ENCODE measurements around the gene RIMS4. TPM values are rescaled to one million over a fixed set of nuclear protein-coding genes. Genes with fewer than 3 reads are reported as not detected.

The RIMS4 gene
- total RNA-seq, 1 experiment from 2014 or later: 16.3 TPM

DNA sequence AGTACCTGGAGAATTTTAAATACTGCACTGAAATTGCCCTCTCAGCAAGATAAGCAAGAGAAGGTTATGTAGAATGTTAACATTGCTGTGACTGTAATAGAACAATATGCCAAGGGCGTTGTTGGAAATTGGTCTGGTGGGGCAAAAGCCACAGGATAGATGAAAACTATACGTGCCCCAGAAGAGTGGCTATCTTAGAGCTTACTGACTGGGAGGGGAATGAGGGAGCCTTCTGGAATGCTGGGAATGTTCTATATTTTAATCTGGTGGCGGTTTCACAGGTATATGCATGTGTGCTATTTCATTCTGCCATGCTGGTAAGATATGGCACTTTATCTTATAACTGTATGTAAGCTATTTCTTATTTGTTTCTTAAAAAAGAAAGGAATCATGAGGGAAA is 39.9 kb upstream of the RIMS4 start:
- no peak for DNase-seq
- H3K27me3 Mint-ChIP-seq (ENCODE audit: low read depth): peaks cover 5% of the 10 kb centered on the region
- peaks cover 22 to 24% of the 10 kb centered on the region in 2 experiments for H3K4me1 Mint-ChIP-seq
- Histone ChIP-seq H3K4me2 (ENCODE audit: insufficient read depth, insufficient read length, low read length) (no peak overlapping the region), H2BK120ac (ENCODE audit: low read depth, low read length, poor library complexity, severe bottlenecking) (no peak overlapping the region), H3K79me2 (ENCODE audit: insufficient read depth, low read length) (no peaks in the 10 kb centered on the region), H3K9me3 (ENCODE audit: control insufficient read depth, low read depth, low read length) (no peaks in the 10 kb centered on the region), H3K9ac (ENCODE audit: extremely low read depth, insufficient read length, low read length) (no peak overlapping the region), H2AFZ (ENCODE audit: low read length) (no peak overlapping the region), H3K18ac (ENCODE audit: insufficient read length, low read depth, low read length) (no peak overlapping the region), H4K5ac (ENCODE audit: insufficient read length, low read depth, low read length) (no peak overlapping the region), H2BK15ac (ENCODE audit: low read depth, low read length) (no peak overlapping the region), H3K56ac (ENCODE audit: insufficient read length, low read depth, low read length) (no peak overlapping the region), H4K20me1 (ENCODE audit: control insufficient read depth, insufficient read depth, insufficient read length) (no peaks in the 10 kb centered on the region), H2BK12ac (ENCODE audit: insufficient read length, low read depth, low read length) (no peak overlapping the region), H3K4ac (ENCODE audit: low read depth, low read length) (no peak overlapping the region), H2BK5ac (ENCODE audit: insufficient read length, low read length) (no peak overlapping the region), H3K14ac (ENCODE audit: insufficient read depth, low read length) (no peak overlapping the region), H3K79me1 (ENCODE audit: insufficient read depth, low read depth, low read length, poor library complexity, severe bottlenecking) (no peaks in the 10 kb centered on the region), H3K27me3 (ENCODE audit: insufficient read depth, low read length) (no peaks in the 10 kb centered on the region), H3K23me2 (ENCODE audit: insufficient read length, low read depth, low read length, poor library complexity, severe bottlenecking) (no peaks in the 10 kb centered on the region), H3K4me1 (ENCODE audit: insufficient read depth, low read length) (no peaks in the 10 kb centered on the region), H3K27ac (ENCODE audit: insufficient read length, low read depth, low read length) (no peak overlapping the region), H2AK5ac (ENCODE audit: insufficient read length, low read length) (no peak overlapping the region), H3T11ph (ENCODE audit: low read length) (no peak overlapping the region), H4K8ac (replicated peaks; ENCODE audit: insufficient read length, low read depth, low read length) (no peak overlapping the region), H2BK20ac (ENCODE audit: low read depth, low read length, poor library complexity, severe bottlenecking) (no peak overlapping the region), H3K23ac (ENCODE audit: insufficient read length, low read depth, low read length) (no peak overlapping the region), H4K91ac (ENCODE audit: insufficient read length, low read depth, low read length) (no peak overlapping the region)
- no CpG with 5 or more reads among the region's 3 CpGs for WGBS (ENCODE audit: extremely low coverage, insufficient read length, low lambda C conversion rate)
- TF ChIP-seq, protein P1, sequence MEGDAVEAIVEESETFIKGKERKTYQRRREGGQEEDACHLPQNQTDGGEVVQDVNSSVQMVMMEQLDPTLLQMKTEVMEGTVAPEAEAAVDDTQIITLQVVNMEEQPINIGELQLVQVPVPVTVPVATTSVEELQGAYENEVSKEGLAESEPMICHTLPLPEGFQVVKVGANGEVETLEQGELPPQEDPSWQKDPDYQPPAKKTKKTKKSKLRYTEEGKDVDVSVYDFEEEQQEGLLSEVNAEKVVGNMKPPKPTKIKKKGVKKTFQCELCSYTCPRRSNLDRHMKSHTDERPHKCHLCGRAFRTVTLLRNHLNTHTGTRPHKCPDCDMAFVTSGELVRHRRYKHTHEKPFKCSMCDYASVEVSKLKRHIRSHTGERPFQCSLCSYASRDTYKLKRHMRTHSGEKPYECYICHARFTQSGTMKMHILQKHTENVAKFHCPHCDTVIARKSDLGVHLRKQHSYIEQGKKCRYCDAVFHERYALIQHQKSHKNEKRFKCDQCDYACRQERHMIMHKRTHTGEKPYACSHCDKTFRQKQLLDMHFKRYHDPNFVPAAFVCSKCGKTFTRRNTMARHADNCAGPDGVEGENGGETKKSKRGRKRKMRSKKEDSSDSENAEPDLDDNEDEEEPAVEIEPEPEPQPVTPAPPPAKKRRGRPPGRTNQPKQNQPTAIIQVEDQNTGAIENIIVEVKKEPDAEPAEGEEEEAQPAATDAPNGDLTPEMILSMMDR (conservative IDR thresholded peaks at IDR 0.05): no peak
- H3K4me3 Mint-ChIP-seq: no peak overlapping the region
- peaks cover 4 to 7% of the 10 kb centered on the region in 2 experiments; a peak in 2 of 5 replicates for H3K9me3 Mint-ChIP-seq
- H3K36me3 Mint-ChIP-seq (ENCODE audit: insufficient read depth in 1 of 3, low read depth in 3 of 3): 0 out of 7 replicates have a peak, but pooled peaks cover 0 to 4% (median 0%) of the 10 kb centered on the region in 3 experiments
- no peak overlapping the region; a peak in 1 of 7 replicates for H3K27ac Mint-ChIP-seq

All from H9 (cell line).